HG03064 (cell line): ENCODE results near the gene SCN7A.
A peak's percentile ranks its signal among the peaks of the same experiment; 100 is the strongest.

ENCODE experiments used
- ATAC-seq: cut with Tn5 transposase; IDR thresholded peaks from one replicate; pipeline ENCODE4 v1.9.1; 2021; ENCODE audit warnings: low read depth; ENCODE audit not compliant: unreplicated experiment

SCN7A gene

DNA sequence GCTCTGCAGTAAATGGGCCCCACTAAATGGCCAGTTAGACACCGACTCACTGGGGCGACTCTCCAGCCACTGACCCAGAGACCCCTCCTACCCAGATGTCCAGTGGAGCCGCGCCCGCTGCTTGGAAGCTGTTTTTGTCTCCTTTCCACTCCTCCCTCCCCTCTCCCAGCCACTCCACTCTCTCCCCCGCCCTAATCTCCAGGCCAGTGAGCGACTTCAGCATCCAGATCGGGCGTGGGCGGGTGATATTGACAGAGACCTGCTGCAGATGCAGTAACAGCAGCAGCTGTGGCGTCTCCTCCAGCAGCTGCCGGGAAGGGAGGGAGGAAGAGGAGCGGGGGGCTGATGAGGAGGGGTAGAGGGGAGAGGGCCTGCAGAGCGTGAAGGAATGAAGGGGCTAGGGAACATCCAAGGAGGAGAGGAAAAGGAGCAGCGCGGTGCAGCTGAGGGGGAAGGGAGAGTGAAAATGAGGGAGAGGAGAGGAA lies at the start of gene SCN7A:
TSS of gene SCN7A (minus strand) at position 110 of the 485 bp plus-strand sequence. CDS start 16,553 bp downstream, outside the sequence.
- ATAC-seq = no peak

DNA sequence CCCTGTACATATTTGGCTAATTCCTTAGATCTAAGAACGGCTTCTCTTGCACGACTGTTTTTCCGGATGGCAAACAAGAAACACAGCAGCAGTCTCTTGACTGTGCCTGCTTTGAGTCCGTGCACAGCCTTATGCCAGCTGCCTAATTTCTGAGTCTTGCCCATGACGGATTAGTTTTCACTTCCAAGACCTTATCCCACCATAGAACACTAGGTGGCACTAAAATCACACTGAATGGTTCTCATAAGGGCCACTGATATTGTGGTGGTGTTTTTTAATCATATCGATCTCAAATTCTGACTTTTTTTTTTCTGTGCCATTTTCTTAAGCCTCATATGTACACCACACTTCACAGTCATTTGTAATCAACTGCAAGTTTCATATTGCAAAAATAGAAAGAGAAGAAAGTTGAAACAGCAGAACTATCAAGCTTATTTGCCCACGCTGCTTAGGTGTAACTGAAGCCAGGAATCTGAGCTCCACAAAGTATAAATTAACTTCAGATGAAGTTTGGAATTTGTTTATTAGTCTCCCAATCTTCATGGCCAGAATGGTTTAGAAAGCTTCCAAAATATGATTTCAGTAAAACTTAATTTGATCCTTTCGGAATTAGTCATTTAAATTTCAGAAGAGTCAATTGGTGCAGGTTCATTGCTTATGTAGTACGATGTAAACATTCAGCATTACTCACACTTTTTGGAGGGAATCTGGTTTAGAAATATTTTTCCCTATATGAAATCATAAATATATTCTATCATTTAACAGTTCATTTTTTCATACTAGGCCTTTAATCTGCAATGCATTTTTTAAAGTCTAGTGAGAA lies 45.5 kb upstream of the SCN7A start:
- ATAC-seq = peak; percentile 93

DNA sequence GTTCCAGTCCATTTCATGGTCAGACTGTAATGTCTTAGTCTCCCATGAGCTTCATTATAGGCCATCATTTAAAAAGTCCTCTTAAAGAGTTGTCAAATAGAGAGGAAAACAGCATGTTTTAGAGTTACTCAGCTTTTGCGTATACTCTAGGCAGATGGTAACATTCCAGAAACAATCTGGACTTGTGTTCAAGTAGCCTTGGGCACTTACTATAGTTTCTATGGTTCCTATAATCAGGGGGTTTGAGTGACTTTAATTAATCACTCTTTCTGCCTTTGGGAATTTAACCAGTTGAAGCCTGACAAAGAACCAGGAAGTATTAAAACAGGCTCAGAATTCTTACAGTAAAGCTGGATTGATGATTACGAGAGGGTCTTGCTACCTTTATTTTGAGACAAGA lies 42.1 kb upstream of the SCN7A start:
- no peak for ATAC-seq

DNA sequence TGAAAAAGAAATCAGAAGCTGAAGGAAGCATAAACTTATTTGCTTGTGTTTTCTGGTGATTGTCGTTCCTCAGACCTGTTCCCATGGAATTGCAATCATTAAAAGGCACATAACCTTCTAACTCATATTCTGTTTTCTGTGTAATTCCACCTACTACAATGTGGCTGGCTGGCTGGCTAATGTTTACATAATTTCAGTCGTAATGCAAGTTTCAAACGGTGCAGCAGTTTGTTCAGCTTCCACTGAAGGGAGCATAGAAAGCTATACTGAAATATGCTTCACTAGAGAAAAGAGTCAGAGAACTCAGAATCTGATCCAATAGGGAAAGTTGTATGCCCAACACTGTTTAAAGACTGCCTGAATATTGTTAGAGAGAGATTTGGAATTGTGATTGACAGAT lies 27.1 kb upstream of the SCN7A start:
- no peak for ATAC-seq

DNA sequence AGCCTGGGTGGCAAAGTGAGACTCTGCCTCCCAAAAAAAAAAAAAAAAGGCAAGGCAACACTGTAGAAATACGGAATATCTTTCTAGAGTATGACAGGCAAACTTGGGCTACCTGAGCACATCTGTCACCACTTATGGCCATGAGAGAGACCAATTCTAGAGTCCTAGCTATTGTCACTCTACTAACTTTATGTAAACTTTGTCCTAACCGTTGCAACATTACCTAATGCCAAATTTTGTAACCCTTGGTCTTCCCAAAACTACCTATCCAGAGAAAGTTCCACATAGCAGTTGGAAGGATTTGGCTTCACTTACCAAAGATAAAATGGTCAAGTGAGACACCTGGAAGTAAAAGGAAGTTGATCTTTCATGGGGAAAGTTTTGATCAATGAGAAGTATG lies 26.6 kb upstream of the SCN7A start:
- ATAC-seq = no peak

DNA sequence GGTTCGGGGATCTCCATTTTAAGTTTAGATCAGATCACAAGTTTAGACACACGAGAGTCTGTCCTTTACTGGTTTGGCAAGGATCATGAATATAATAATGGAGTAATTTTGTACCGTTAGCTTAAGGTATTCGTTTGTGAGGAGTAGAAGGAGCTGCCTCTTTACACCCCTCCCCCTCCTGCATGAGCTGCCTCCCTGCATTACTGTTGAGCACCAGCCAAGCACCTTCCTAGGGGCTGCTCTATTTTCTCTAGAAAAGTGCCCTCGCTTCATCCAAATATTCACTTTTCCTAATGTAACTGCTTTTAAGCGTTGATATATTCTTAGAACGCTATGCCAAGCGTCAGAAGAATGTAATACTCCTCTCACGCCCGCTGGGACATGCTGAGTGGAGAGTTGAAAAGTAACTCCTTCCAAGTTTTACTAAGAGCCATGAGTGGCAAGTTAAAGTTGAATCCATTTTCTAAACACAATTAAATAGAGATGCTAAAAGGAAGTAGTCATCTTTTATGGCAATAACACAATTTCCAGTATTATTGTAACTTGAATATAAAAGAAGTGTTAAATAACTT lies 25.4 kb upstream of the SCN7A start:
- no peak for ATAC-seq

DNA sequence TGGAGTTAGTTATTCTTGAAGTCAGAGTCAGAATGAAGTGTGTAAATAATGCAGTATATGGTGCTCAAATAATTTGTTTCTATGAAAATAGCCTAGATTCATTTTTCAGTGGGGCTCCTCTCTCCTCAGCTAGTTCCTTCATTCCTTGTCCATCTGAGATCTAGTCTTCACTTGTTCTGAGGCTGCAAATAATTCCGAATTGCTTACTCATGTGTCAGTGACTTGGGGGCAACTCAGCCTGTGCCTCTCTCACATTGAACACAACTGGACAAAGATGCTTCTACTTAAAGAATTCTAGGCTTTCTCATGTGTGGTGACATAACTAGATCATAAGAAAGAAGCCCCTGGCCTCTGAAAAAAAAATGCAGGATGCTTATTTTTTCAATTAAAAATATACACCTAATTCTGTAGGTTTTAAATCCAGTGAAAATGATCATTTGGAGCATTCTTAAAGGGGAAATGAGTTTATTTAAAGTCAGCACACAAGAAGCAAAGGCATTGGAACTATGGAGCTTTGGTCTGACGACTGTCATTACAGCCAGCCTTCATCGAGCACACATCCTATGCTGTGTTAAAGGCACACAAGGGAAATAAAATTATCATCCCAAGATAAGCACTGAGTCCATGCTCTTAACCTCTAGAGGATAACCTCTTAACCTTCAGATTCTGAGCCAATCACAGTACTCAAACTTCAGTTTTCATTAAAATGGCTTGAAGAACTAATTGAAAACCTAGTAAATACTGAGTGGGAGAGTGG lies 24.8 kb upstream of the SCN7A start:
- ATAC-seq = no peak

DNA sequence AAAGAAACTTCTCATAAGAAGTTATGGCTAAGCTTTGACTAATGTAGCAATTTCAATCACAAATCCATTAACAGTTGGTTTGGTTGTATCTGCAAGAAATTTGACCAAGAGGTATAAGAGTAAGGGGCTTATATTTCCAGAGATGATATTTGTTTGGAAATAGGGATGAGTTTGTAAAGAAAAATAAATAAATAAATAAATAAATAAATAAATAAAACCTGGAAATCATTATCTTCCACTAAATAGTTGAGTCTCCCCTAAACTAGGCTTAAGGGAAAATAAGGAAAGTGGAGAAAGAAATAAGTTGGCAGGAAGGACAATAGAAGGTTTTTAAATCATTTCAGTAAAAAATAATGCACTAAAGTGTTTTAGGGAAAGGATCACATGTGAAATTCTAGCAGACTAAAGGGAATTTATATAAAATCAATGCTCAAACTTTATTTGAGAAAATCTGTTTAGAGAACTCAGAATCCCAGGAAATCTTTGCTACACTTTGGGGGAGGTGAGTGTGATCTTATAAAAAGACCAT lies 23.5 kb upstream of the SCN7A start:
- ATAC-seq = no peak

DNA sequence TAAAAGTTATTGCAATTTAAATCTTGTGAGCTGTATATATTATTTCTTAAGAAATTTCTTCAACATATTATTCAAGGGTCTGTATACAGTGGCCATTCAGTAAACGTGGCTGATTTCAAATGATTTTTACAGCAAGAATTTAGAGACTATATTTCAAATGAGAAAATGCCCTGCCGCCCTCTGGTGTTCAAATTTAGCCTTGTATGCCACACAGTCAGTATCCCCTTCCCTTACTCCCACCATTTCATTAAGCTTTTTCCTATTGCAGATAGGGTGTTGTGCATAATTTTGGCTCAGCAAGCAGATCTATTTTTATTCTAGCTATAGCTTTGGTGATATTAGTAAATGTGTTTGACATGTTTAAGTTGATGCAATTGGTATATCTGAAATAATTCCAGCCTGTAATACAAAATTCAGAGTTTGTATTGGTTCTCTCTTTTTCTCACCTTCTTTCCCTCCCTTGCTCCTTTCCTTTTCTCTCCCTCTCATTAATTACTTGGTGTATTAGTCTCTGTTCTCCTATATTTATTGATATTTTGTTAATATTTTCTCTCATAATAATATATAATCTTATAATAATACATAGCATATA lies 22.8 kb upstream of the SCN7A start:
- ATAC-seq = no peak

DNA sequence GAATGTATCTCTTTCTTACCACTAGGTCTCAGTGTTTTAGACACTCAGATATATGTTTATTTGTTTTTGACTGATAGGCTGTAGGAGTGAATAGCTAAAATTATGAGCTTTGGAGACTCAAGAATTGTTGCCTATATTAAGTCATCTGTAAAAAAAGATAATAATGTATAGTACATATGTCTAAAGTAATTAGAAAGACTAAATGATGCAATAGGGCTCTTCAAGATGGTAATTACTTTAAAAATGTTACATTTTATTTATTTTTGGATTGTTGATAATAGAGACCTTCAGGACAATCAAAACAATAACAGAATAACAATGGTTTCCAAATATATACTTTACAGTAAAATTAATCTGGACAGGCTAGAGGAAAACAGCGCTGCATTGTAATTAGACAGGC lies 19.9 kb upstream of the SCN7A start:
- ATAC-seq = no peak

DNA sequence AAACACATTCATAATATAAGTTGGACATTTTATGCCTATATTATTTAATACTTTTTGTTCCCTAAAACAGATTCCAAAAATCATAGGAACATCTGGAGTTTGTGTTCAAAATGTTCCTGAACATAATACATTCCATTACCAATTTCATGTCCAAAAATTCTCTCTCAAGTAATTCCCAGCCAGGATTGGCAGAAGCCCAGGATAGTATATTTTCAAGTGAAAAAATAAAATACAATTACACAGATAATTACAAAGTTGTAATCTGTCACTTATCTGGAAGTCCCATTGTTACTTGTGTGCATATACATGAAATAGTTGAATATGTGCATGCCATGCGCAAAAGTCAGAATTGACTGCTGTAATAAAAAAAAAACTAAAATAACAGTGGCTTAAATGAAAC lies 5.2 kb upstream of the SCN7A start:
- ATAC-seq = no peak

DNA sequence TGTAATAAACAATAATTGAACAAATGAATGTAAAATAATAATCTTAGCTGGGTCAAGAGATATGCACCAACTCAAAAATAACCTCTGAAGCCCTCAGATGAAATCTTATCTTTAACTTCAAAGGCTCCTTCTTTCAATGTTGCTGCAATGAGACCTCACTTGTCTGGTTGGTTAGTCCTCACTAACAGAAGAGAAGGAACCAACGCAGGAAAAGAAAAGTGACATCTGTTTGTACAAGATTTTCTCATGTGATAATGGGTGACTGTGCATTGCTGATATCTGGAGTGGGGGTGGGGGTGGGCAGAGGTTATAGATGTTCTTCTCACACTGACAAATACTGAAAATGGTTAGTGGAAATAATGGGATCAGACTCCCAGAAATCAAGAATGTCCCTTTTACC lies 2.6 kb downstream of the SCN7A start:
- ATAC-seq = no peak

DNA sequence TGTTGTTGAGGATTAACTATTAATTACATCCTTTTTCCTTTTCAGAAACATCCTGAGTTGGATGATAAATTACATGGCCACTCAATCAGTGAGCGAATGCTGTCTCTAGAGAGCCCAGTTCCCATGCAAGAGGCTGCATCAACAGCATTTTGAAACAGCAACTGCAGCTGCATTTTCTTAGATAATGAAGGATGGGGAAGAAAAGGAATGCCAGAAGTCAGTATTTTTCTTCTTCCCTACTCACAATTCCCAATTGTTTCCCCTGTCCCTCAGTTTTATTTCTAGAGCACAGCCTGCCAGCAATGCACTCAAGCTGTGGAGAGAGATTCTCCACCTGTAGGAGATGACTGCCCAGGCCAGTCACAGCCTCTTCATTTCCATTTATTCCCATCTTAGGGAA lies 6.9 kb downstream of the SCN7A start:
- ATAC-seq = no peak

DNA sequence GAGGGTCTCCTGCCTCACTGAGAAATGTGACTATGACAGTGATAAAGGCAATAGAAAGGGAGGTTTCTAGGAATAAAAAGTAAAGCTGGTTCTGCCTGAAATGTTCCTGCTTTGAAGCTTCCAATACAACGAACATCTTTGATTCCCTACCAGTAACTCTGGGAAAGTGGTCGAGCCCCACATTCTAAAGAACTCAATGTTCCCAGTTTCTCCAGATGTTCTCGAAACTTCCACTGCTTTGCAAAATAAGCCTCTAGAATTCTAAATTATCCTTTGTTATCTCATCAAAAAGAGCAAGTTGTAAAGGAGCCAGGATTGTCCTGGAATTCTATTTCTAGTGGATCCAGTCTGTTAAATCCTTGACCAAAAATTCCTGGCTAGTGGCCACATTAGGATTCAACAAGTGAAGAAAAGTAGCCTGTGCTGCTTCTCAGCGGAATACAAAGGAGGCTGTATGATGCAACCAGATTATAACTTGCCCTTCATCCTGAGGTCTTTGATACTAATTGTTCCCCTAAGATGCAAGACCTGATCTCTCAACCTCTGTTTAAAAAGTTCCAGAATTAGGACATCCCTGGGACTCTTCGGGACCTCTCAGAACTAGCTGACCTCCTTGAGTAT lies 8.4 kb downstream of the SCN7A start:
- ATAC-seq = no peak

DNA sequence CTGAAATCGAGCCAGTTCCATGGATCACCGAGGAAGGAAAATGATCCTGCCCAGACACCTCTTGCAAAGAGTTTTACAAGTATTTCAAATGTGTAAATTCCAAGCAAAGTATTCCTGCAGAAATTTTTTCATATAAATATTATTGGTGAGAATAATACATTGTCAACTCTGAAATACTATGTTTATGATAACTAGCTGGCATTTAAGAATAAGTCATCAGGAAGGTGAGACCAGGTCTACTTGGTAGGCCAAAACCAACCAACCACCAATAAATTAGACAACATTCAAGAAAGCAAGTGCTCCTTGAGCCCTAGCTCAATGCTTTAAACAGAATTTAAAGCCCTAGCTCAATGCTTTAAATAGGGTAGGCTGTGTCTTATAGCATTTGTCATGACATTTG lies 21.7 kb downstream of the SCN7A start:
- no peak for ATAC-seq

DNA sequence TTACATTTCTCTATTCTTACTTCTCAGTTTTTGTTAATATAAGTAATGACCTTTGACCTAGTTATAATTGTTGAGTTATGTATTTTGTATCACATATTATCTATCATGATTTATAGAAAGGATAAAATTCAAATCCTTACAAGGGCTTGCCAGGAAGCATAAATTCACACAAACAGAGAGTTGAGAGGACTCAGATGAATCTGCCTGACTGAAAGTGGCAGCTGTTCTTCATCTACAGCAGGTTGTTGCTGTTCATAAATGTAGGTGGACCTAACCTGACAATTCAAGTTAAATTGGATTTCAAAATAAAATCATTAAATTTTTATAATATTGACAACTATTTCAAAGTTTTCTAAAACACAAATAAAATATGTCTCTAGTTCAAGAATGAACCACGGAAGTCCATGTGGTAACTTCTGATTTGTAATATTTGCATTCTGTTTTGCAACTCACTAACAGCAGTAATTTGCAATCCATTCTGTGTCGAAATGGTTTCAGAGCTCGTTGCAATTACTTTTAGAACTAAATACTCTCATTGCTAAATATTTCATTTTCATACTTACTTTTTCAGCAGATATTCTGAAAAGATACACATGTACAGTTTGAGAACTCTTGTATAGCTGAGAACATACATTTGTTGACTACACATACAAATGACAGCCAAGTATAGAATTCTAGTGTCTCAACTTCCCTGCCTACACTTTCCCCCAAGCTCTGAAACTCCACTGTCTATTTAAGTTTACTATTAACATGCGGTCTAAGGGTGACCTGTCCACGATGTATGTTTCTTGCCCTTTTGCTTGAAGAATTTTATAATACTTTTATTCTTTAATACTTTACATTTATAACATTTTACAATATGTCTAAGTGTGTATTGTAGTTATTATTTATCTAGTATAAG lies 25.7 kb downstream of the SCN7A start:
- no peak for ATAC-seq

DNA sequence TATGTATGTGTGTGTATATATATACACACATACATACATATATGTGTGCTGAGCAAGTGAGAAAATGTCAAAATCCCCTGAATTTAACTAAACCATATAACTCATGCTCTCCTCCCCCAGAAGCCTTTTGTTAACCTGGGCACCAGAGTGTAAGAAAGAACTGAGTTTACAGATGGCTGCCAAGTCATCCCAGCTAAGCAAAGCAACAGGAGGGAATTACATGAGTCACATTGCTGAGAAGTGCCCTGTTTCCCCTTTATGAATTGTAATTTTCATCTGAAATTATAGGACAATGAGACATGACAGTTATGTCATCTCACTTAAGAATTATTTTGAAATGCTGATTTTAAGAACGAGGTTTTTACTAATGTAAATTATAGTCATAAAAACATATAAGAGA lies 29.9 kb downstream of the SCN7A start:
- no peak for ATAC-seq

DNA sequence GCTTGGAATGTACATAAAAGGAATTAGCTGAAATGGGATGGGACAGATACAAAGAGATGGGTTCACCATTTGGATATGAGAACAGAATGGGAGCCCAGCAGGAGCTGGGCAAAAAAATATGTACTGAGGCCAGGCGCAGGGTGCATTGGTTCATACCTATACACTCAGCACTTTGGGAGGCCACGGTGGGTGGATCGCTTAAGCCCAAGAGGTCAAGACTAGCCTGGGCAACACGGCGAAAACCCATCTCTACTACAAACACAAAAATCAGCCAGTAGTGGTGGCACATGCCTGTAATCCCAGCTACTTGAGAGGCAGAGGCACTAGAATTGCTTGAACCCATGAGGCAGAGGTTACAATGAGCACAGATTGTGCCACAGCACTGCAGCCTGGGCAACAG lies 30.4 kb downstream of the SCN7A start:
- ATAC-seq = no peak

DNA sequence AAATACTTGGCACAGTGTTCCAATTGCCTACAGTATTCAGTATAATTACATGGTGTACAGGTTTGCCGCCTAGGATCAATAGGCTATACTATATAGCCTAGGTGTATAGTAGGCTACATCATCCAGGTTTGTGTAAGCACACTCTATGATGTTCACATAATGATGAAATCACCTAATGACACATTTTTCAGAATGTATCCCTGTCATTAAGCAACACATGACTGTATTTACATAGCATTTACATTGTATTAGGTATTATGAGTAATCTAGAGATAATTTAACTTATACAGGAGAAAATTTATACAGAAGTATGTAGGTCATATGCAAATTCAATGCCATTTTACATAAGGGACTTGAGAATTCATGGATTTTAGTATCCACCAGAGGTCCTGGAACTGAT lies 35.4 kb downstream of the SCN7A start:
- ATAC-seq = no peak
